Activated CD4-positive, alpha-beta memory T cell treated with anti-CD3 and anti-CD28 coated beads, Interleukin-2, amount 10 ng/mL, durations not matched to agents 7 days and 5 days (primary cell): ENCODE data around the gene IL6ST. TPM values are rescaled to one million over a fixed set of nuclear protein-coding genes. Genes with fewer than 3 reads are reported as not detected.

Source experiments
- CTCF ChIA-PET: fragments of 350-600 bp; sonication (Branson Sonifier 250); formaldehyde crosslinking; loops from one replicate; lab custom pipeline; 2021; ENCODE audit warnings: antibody characterized with exemption, inconsistent platforms; lab: Charles Lee
- POLR2A ChIA-PET: fragments of 350-600 bp; sonication (Branson Sonifier 250); formaldehyde crosslinking; loops from one replicate; lab custom pipeline; 2021; ENCODE audit warnings: antibody characterized with exemption; lab: Charles Lee
- DNase-seq: peaks from one replicate; pipeline ENCODE4 v3.0.0-alpha.2; 2020
- H3K27ac Mint-ChIP-seq: one replicate; pipeline ENCODE4 v1.8.0; 2021; ENCODE audit warnings: mild to moderate bottlenecking, mixed read lengths
- H3K27me3 Mint-ChIP-seq: one replicate; pipeline ENCODE4 v1.8.0; 2021; ENCODE audit warnings: mixed read lengths
- H3K36me3 Mint-ChIP-seq: one replicate; pipeline ENCODE4 v1.8.0; 2021; ENCODE audit warnings: low read depth, mixed read lengths
- H3K4me1 Mint-ChIP-seq: one replicate; pipeline ENCODE4 v1.8.0; 2021; ENCODE audit warnings: mixed read lengths
- H3K4me3 Mint-ChIP-seq: one replicate; pipeline ENCODE4 v1.8.0; 2021; ENCODE audit warnings: mild to moderate bottlenecking, mixed read lengths
- H3K9me3 Mint-ChIP-seq: one replicate; pipeline ENCODE4 v1.8.0; 2021; ENCODE audit warnings: mixed read lengths
- total RNA-seq, 2 experiments: library from RNA; stranded (reverse); gene quantifications; one replicate each; pipeline ENCODE4 v1.2.3, GENCODE V29; 2021

Gene IL6ST
- total RNA-seq, 2 experiments from 2014 or later, result 51.0 to 53.4 TPM

- H3K4me1 Mint-ChIP-seq, result peaks cover 17% of the 10 kb centered on the region
- H3K27me3 Mint-ChIP-seq, result no peaks in the 10 kb centered on the region
- no peaks in the 10 kb centered on the region for H3K36me3 Mint-ChIP-seq
- ChIA-PET POLR2A (interaction anchor here (4.0 kb wide), 1 partner anchor 10 kb away, joined by 15 read pairs; no protein-coding TSS in a partner anchor), CTCF (no interaction called here)
- H3K4me3 Mint-ChIP-seq, result no peak overlapping the region
- no peak for DNase-seq
- H3K9me3 Mint-ChIP-seq, result no peaks in the 10 kb centered on the region
- H3K27ac Mint-ChIP-seq, result no peak overlapping the region
These were observed 69.6 kb downstream of the IL6ST start for GRCh38 chr5:55925181-55925580.

GRCh38 chr5:55924744-55925143, 70.0 kb downstream of the IL6ST start:
- Mint-ChIP-seq H3K9me3 (no peaks in the 10 kb centered on the region), H3K4me1 (peaks cover 21% of the 10 kb centered on the region), H3K4me3 (no peak overlapping the region), H3K27ac (no peak overlapping the region), H3K36me3 (no peaks in the 10 kb centered on the region), H3K27me3 (no peaks in the 10 kb centered on the region)
- POLR2A ChIA-PET, result interaction anchor here (2.3 to 4.0 kb wide), 2 partner anchors 10 to 21 kb away, joined by 7 to 15 read pairs; no protein-coding TSS in a partner anchor
- no peak for DNase-seq
- CTCF ChIA-PET, result no interaction called here

DNA sequence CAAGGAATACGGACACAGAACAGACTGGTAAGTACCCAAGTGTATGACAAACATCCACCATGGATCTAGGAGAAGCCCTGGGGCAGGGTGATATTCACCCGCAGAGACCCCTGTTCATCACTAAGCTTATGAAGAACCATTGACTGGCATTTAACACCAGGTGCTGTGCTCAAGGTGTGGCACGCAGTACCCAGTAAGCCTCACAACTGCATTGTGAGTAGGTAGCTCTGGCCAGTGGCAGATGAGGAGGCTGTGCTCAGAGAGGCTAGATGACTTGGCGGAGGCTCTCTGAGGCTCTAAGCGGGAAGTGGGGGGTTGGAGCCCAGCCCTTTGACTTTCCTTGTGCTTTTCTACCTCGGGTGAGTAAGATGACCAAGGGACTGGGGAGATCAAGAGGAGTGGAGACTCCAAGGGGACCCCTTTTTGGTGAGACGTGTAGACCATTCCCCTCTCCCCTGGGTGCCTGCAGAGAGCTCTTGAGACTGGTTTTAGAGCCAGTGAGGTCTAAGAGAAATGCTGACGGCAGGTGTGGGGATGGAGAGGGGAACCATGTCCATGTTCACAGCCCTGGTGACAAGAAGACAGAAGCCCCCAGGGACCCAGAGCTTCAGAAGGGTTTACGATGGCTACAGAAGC, 70.8 kb downstream of the IL6ST start:
- no peak for DNase-seq
- POLR2A ChIA-PET, result interaction anchor here (2.3 to 4.0 kb wide), 2 partner anchors 11 to 21 kb away, joined by 7 to 15 read pairs; no protein-coding TSS in a partner anchor
- no peaks in the 10 kb centered on the region for H3K36me3 Mint-ChIP-seq
- H3K4me3 Mint-ChIP-seq, result peak overlapping the region; percentile 81
- CTCF ChIA-PET, result interaction anchor here (0.6 to 1.4 kb wide), 3 partner anchors 9 to 1073 kb away, joined by 4 to 7 read pairs (median 6); no protein-coding TSS in a partner anchor
- no peak overlapping the region for H3K27ac Mint-ChIP-seq
- H3K27me3 Mint-ChIP-seq, result no peaks in the 10 kb centered on the region
- H3K4me1 Mint-ChIP-seq, result peaks cover 29% of the 10 kb centered on the region
- H3K9me3 Mint-ChIP-seq, result no peaks in the 10 kb centered on the region

DNA sequence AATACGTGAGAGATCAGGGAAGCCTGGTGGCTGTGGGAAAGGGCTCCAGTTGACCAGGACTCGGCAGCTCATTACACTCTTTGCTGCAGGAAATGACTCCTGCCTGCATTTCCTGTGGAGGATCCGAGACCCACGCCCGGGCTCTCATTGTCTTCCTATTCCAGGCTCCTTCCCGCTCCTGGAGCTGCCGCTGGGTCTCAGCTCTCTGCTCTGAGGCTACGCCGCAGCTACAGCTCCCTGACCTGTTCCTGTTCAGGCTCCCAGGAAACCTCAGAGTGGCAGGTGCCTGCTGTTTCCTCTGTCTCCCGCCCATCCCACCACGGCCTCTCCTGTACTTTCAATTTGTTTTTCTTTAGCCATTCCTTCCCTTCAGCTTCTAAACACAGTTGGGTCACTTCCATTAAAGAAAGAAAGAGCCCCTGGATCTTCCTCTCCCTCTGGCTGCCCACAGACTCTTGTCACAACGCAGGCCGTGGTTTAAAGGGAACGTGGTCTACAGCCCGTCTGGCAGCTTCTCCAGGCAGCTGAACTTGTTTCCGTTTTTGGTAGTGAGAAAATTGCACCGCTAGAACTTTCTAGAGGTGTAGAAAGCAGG, 71.5 kb downstream of the IL6ST start:
- POLR2A ChIA-PET, result interaction anchor here (2.3 to 4.0 kb wide), 2 partner anchors 12 to 20 kb away, joined by 7 to 15 read pairs; no protein-coding TSS in a partner anchor

GRCh38 chr5:55921617-55922016, 73.1 kb downstream of the IL6ST start:
- H3K9me3 Mint-ChIP-seq, result no peaks in the 10 kb centered on the region
- POLR2A ChIA-PET, result interaction anchor here (4.0 kb wide), 1 partner anchor 14 kb away, joined by 15 read pairs; no protein-coding TSS in a partner anchor
- peaks cover 34% of the 10 kb centered on the region for H3K4me1 Mint-ChIP-seq
- H3K27ac Mint-ChIP-seq, result no peak overlapping the region
- H3K4me3 Mint-ChIP-seq, result no peak overlapping the region
- H3K36me3 Mint-ChIP-seq, result no peaks in the 10 kb centered on the region
- CTCF ChIA-PET, result no interaction called here
- no peak for DNase-seq
- no peaks in the 10 kb centered on the region for H3K27me3 Mint-ChIP-seq

More for the DNA sequence above, 71.5 kb downstream of the IL6ST start:
- no peaks in the 10 kb centered on the region for H3K9me3 Mint-ChIP-seq
- peak overlapping the region; percentile 65 for H3K27ac Mint-ChIP-seq
- peak overlapping the region; percentile 81 for H3K4me3 Mint-ChIP-seq
- peaks cover 31% of the 10 kb centered on the region for H3K4me1 Mint-ChIP-seq
- H3K36me3 Mint-ChIP-seq, result no peaks in the 10 kb centered on the region
- CTCF ChIA-PET, result interaction anchor here (0.6 to 1.4 kb wide), 3 partner anchors 9 to 1074 kb away, joined by 4 to 7 read pairs (median 6); no protein-coding TSS in a partner anchor
- no peak for DNase-seq
- H3K27me3 Mint-ChIP-seq, result no peaks in the 10 kb centered on the region

GRCh38 chr5:55920784-55921183, 74.0 kb downstream of the IL6ST start:
- no peaks in the 10 kb centered on the region for H3K27me3 Mint-ChIP-seq
- H3K4me3 Mint-ChIP-seq, result no peak overlapping the region
- POLR2A ChIA-PET, result no interaction called here
- H3K9me3 Mint-ChIP-seq, result no peaks in the 10 kb centered on the region
- H3K36me3 Mint-ChIP-seq, result no peaks in the 10 kb centered on the region
- H3K4me1 Mint-ChIP-seq, result peaks cover 34% of the 10 kb centered on the region
- no peak overlapping the region for H3K27ac Mint-ChIP-seq
- CTCF ChIA-PET, result interaction anchor here (0.7 to 1.7 kb wide), 2 partner anchors 14 to 280 kb away, joined by 3 to 4 read pairs; no protein-coding TSS in a partner anchor
- no peak for DNase-seq

- POLR2A ChIA-PET, result no interaction called here
These were observed 75.1 kb downstream of the IL6ST start for GRCh38 chr5:55919625-55920024.

DNA sequence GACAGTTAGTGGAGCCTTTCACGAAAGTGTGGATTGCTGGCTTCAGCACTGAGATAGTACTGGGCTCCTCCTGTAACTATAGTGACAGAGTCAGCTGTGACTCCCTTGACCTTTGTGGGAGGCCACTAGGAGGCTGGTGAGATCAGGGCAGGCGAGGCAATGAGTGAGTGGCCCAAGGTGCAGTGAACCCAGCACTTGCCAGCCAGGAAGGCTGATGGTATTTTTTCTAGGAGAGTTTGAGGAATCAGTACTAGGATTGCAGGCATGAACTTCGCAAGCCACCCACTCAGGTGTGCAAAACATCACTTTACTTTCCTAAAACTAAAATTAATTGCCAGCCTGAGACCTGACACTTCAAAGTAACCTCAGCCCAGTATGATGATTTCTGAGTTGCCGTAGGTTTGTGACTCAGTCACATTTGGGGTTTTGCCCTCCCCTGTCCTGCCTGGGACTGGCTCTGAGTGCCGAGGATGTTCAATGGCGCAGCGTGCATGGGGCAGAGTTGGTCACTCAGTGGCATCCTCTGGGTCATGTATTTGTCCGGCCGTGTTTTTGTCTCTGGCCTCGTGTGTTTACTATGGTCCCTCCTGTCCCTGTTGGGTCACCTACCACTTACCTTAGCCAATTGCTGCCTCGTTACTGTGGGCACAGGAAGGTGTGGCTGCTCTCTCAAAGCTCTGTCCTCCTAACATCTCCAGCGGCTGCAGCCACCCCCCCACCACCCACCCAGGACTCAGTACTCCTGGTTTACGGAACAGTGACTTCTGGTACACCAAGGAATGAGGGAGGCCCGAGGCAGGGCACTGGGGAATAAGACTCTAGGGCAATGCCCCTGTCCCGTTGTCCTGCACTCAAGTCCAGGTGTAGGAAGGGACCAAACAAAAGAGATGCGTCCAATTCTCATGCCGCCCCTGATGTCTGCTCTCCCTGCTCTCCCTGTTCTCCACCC, 76.4 kb downstream of the IL6ST start:
- H3K27ac Mint-ChIP-seq, result no peak overlapping the region

More at GRCh38 chr5:55919625-55920024, 75.1 kb downstream of the IL6ST start:
- H3K4me3 Mint-ChIP-seq, result no peak overlapping the region
- peaks cover 34% of the 10 kb centered on the region for H3K4me1 Mint-ChIP-seq
- H3K27me3 Mint-ChIP-seq, result no peaks in the 10 kb centered on the region
- H3K27ac Mint-ChIP-seq, result no peak overlapping the region
- CTCF ChIA-PET, result interaction anchor here (0.8 to 1.7 kb wide), 2 partner anchors 16 to 17 kb away, joined by 4 read pairs; no protein-coding TSS in a partner anchor
- no peaks in the 10 kb centered on the region for H3K36me3 Mint-ChIP-seq
- DNase-seq, result no peak
- no peaks in the 10 kb centered on the region for H3K9me3 Mint-ChIP-seq

GRCh38 chr5:55917402-55918086, 77.2 kb downstream of the IL6ST start:
- Mint-ChIP-seq H3K4me1 (peaks cover 20% of the 10 kb centered on the region), H3K4me3 (no peak overlapping the region), H3K36me3 (no peaks in the 10 kb centered on the region), H3K27ac (no peak overlapping the region), H3K27me3 (no peaks in the 10 kb centered on the region), H3K9me3 (no peaks in the 10 kb centered on the region)
- POLR2A ChIA-PET, result no interaction called here
- DNase-seq, result no peak
- CTCF ChIA-PET, result no interaction called here

More for the DNA sequence above, 76.4 kb downstream of the IL6ST start:
- Mint-ChIP-seq H3K36me3 (no peaks in the 10 kb centered on the region), H3K27me3 (no peaks in the 10 kb centered on the region), H3K9me3 (no peaks in the 10 kb centered on the region), H3K4me3 (no peak overlapping the region), H3K4me1 (peaks cover 27% of the 10 kb centered on the region)
- CTCF ChIA-PET, result no interaction called here
- no peak for DNase-seq
- POLR2A ChIA-PET, result no interaction called here

- H3K27me3 Mint-ChIP-seq, result no peaks in the 10 kb centered on the region
- no peak overlapping the region for H3K27ac Mint-ChIP-seq
- H3K9me3 Mint-ChIP-seq, result no peaks in the 10 kb centered on the region
- POLR2A ChIA-PET, result no interaction called here
- CTCF ChIA-PET, result no interaction called here
- no peak overlapping the region for H3K4me3 Mint-ChIP-seq
- H3K4me1 Mint-ChIP-seq, result peaks cover 20% of the 10 kb centered on the region
- H3K36me3 Mint-ChIP-seq, result no peaks in the 10 kb centered on the region
- no peak for DNase-seq
These were observed 77.8 kb downstream of the IL6ST start for GRCh38 chr5:55916986-55917385.

DNA sequence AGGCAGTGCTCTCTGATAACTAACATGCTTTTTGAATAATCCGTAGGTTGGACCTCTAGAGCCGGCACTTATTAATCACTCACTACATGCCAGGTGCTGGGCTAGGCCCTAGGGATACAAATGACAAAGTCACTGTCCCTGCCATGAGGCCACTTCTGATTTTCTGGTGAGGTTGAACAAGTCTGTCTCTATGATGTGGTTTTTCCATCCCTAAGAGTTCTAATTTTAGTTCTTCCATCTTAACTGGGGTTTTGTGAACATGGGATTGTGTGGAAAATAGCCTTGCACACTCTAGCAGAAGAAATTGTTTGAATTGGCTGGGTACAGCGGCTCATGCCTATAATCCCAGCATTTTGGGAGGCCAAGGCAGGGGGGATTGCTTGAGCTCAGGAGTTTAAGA, 79.0 kb downstream of the IL6ST start:
- POLR2A ChIA-PET, result no interaction called here
- no peak overlapping the region for H3K4me3 Mint-ChIP-seq
- peaks cover 20% of the 10 kb centered on the region for H3K4me1 Mint-ChIP-seq
- no peaks in the 10 kb centered on the region for H3K9me3 Mint-ChIP-seq
- CTCF ChIA-PET, result no interaction called here
- H3K27me3 Mint-ChIP-seq, result no peaks in the 10 kb centered on the region
- DNase-seq, result no peak
- no peaks in the 10 kb centered on the region for H3K36me3 Mint-ChIP-seq
- H3K27ac Mint-ChIP-seq, result no peak overlapping the region

- no peak for DNase-seq
- POLR2A ChIA-PET, result no interaction called here
- H3K27ac Mint-ChIP-seq, result no peak overlapping the region
- H3K4me3 Mint-ChIP-seq, result no peak overlapping the region
- peaks cover 15% of the 10 kb centered on the region for H3K4me1 Mint-ChIP-seq
- CTCF ChIA-PET, result no interaction called here
- H3K9me3 Mint-ChIP-seq, result no peaks in the 10 kb centered on the region
- H3K27me3 Mint-ChIP-seq, result no peaks in the 10 kb centered on the region
- H3K36me3 Mint-ChIP-seq, result no peaks in the 10 kb centered on the region
These were observed 79.8 kb downstream of the IL6ST start for GRCh38 chr5:55914971-55915370.
